AG04450 (cell line): Measurements from ENCODE around the gene TMEM9. TPM values are rescaled to one million over a fixed set of nuclear protein-coding genes. Genes with fewer than 3 reads are reported as not detected.

Experiments used
- CTCF ChIA-PET: fragments of 300-600, 350-600 bp; formaldehyde crosslinking; extraction: SDS; loops from one replicate; lab custom pipeline; 2022; ENCODE audit warnings: antibody characterized with exemption, inconsistent platforms; lab: Charles Lee
- POLR2A ChIA-PET: fragments of 350-600 bp; formaldehyde crosslinking; extraction: SDS; loops from one replicate; lab custom pipeline; 2021; ENCODE audit warnings: antibody characterized with exemption, inconsistent platforms; lab: Yijun Ruan, JAX
- DNase-seq: peaks from one replicate; pipeline ENCODE4 v3.0.0-alpha.2; 2011; ENCODE audit warnings: low read depth, low spot score
- H3K27ac ChIP-seq: one replicate; pipeline ENCODE4 v1.5.1; 2012; ENCODE audit warnings: low read depth, low read length, control low read depth
- H3K27me3 ChIP-seq: one replicate; pipeline ENCODE4 v1.6.0; 2012; ENCODE audit warnings: low read length; ENCODE audit not compliant: control insufficient read depth, insufficient read depth
- H3K4me3 ChIP-seq: 2 replicates; pipeline ENCODE4 v1.5.1; 2011; ENCODE audit warnings: mild to moderate bottlenecking, low read depth, low read length, control low read depth
- H3K9me3 ChIP-seq: 2 replicates; pipeline ENCODE4 v1.5.1; 2012; ENCODE audit warnings: low read length; ENCODE audit not compliant: control insufficient read depth, insufficient read depth
- polyA plus RNA-seq: library from polyadenylated mRNA; depleted of rRNA; stranded (reverse); fragments of >200 nt; gene quantifications from 2 replicates; pipeline ENCODE4 v1.2.3, GENCODE V29; 2011
- TF ChIP-seq, protein P1 (sequence below): IDR thresholded peaks from 2 replicates; pipeline ENCODE4 v1.5.1; 2011; ENCODE audit warnings: low read depth, low read length, control low read depth, inconsistent platforms

The TMEM9 gene
- polyA plus RNA-seq, 1 experiment: 81.7 TPM

- Histone ChIP-seq H3K9me3 (no peaks in the 10 kb centered on the region), H3K27me3 (peaks cover 43% of the 10 kb centered on the region), H3K4me3 (no peak overlapping the region), H3K27ac (no peak overlapping the region)
- TF ChIP-seq, protein P1, sequence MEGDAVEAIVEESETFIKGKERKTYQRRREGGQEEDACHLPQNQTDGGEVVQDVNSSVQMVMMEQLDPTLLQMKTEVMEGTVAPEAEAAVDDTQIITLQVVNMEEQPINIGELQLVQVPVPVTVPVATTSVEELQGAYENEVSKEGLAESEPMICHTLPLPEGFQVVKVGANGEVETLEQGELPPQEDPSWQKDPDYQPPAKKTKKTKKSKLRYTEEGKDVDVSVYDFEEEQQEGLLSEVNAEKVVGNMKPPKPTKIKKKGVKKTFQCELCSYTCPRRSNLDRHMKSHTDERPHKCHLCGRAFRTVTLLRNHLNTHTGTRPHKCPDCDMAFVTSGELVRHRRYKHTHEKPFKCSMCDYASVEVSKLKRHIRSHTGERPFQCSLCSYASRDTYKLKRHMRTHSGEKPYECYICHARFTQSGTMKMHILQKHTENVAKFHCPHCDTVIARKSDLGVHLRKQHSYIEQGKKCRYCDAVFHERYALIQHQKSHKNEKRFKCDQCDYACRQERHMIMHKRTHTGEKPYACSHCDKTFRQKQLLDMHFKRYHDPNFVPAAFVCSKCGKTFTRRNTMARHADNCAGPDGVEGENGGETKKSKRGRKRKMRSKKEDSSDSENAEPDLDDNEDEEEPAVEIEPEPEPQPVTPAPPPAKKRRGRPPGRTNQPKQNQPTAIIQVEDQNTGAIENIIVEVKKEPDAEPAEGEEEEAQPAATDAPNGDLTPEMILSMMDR: no peak
- DNase-seq: no peak
- CTCF ChIA-PET: no interaction called here
- POLR2A ChIA-PET: no interaction called here
Observed at GRCh38 chr1:201105688-201106087, 48.6 kb downstream of the TMEM9 start.

GRCh38 chr1:201104141-201104540 is 50.1 kb downstream of the TMEM9 start:
- TF ChIP-seq, protein P1: no peak
- Histone ChIP-seq H3K4me3 (no peak overlapping the region), H3K27ac (no peak overlapping the region), H3K9me3 (no peaks in the 10 kb centered on the region), H3K27me3 (peaks cover 49% of the 10 kb centered on the region)
- POLR2A ChIA-PET: no interaction called here
- CTCF ChIA-PET: no interaction called here
- no peak for DNase-seq

DNA sequence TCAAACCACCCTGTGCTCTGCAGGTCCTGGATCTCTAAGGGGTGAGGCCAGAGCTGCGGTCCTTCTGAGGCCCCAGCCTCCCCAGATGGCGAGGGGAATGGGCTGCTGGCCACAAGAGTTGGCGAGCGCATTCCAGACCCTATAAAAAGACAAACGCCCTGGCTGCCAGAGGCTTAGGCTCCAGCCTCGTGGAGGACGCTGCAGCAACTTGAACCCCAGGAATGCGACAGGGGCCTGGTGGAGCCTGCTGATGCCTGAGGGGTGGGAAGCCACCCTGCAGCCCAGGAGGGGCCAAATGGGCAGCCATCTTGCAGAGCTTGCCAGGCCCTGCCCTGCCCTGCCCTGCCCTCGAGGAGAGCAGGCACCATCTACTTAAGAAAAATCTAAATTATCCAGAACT is 50.6 kb downstream of the TMEM9 start:
- ChIA-PET CTCF (no interaction called here), POLR2A (interaction anchor here (0.7 kb wide), 1 partner anchor 78 kb away, joined by 3 read pairs; no protein-coding TSS in a partner anchor)
- peaks cover 49% of the 10 kb centered on the region for H3K27me3 ChIP-seq
- DNase-seq: no peak
- TF ChIP-seq, protein P1: no peak
- H3K9me3 ChIP-seq: no peaks in the 10 kb centered on the region
- no peak overlapping the region for H3K4me3 ChIP-seq
- H3K27ac ChIP-seq: no peak overlapping the region

DNA sequence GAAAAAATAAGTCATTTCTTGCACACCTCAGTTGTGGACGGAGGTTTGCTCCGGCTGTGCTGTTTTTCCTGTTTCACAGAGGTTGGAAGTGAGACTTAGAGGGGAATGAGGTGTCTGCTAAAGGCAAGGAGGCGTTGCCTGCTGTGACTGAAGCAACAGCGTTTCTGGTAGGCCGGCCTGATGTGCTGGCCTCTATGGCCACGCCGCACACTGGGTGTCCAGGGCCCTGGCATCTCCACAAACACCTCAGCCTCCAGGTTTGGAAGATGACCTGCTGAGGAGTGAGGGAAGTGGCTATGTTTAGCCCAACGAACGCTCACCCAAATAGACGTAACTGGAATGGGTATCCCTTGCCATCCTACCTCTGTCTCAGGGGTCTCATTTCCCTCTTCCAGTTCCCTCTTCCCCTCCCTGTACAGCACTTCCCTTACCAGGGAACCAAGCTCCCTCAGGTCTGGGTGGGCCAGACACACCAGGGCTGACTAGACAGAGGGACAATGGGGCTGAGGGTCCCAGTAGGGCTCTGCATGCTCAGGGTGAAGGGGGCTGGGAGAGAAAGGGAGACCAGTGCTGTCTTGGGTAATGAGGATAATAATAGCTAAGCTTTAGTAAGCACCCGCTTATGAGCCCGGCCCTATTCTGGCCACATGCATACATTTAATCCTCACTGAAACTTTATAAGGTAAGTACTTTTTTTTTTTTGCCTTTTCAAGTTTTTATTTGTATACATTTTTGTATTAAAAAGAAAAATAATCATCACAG is 53.9 kb downstream of the TMEM9 start:
- Histone ChIP-seq H3K4me3 (no peak overlapping the region), H3K27me3 (peaks cover 57% of the 10 kb centered on the region), H3K27ac (no peak overlapping the region), H3K9me3 (no peaks in the 10 kb centered on the region)
- ChIA-PET CTCF (interaction anchor here (2.0 to 3.3 kb wide), 2 partner anchors 15 to 128 kb away, joined by 5 to 10 read pairs; no protein-coding TSS in a partner anchor), POLR2A (no interaction called here)
- TF ChIP-seq, protein P1: no peak
- DNase-seq: no peak

DNA sequence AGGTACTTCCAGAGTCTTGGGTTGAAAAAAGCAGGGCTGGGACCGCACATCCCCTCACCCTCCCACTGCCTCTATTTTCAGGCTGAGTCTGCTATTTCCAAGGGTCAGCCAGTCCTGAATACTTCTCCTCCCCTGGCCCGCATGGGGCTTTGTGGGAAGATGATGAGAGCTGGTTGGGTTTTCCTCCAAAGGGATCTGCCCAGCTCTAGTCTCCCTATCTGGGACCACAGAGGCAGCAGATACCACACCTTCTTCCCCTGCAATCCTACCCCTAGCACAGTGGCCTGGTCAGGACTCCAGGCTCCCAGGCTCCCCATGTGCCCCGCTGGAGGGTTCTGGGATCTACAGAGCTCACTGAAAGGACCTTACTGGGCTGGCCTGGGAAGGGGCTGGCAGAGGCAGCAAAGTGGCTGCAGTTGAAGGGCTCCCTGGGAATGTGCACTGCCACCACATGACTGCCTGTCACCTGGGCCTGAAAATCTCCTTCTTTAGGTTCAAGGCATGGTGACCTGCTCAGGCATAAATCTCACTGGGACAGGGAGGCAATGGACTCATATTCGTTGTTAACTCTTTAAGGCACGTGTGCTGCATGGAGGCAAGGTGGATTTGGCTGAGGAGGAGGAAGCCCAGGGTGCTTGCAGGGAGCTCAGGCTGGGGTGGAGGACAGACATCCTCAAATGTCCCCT is 55.1 kb downstream of the TMEM9 start:
- Histone ChIP-seq H3K4me3 (no peak overlapping the region), H3K27ac (no peak overlapping the region), H3K9me3 (no peaks in the 10 kb centered on the region), H3K27me3 (peaks cover 62% of the 10 kb centered on the region)
- ChIA-PET POLR2A (interaction anchor here (0.6 kb wide), 1 partner anchor 163 kb away, joined by 4 read pairs; no protein-coding TSS in a partner anchor), CTCF (interaction anchor here (2.0 to 3.3 kb wide), 2 partner anchors 14 to 127 kb away, joined by 5 to 10 read pairs; no protein-coding TSS in a partner anchor)
- TF ChIP-seq, protein P1: no peak
- DNase-seq: no peak
